Muscle layer of colon (tissue), 2 donors: ENCODE results near the gene OR5H1.
"Not testable (repeated sequence)": the region's sequence is repeated elsewhere in the genome, so short reads cannot be mapped to it uniquely, and the experiment has no call there.

ENCODE experiments used
- H3K27ac ChIP-seq: one replicate; pipeline ENCODE4 v1.7.0; 2013; ENCODE audit warnings: low read depth, mild to moderate bottlenecking, low read length, moderate library complexity
- H3K27me3 ChIP-seq, 2 donors: one replicate each; pipeline ENCODE4 v1.7.0; 2013; ENCODE audit warnings: low read length in 2 of 2, mild to moderate bottlenecking in 2 of 2; ENCODE audit not compliant: insufficient read depth in 2 of 2, control insufficient read depth in 1 of 2
- H3K36me3 ChIP-seq: one replicate; pipeline ENCODE4 v1.7.0; 2013; ENCODE audit warnings: mild to moderate bottlenecking, low read length; ENCODE audit not compliant: insufficient read depth
- H3K4me1 ChIP-seq: one replicate; pipeline ENCODE4 v1.7.0; 2013; ENCODE audit warnings: mild to moderate bottlenecking, low read length; ENCODE audit not compliant: insufficient read depth
- H3K4me3 ChIP-seq, 2 donors: one replicate each; pipeline ENCODE4 v1.7.0; 2013; ENCODE audit warnings: low read length in 2 of 2, low read depth in 1 of 2, mild to moderate bottlenecking in 1 of 2, moderate library complexity in 1 of 2
- H3K9ac ChIP-seq: one replicate; pipeline ENCODE4 v1.7.0; 2013; ENCODE audit warnings: low read length
- H3K9me3 ChIP-seq: one replicate; pipeline ENCODE4 v1.7.0; 2013; ENCODE audit warnings: mild to moderate bottlenecking, low read length
- donor health status: abdominal sarcoma.
- donor health status: Adenocarcinoma of cecum.

Gene OR5H1

GRCh38 chr3:98130421-98130820 lies at the start of gene OR5H1:
Gene OR5H1 (plus strand): TSS chr3:98130721. CDS start chr3:98132698, 1,977 bp downstream.
- Histone ChIP-seq H3K9me3 (no peaks in the 10 kb centered on the region), H3K27ac (no peak within 1 kb of the TSS), H3K27me3 (no peaks in the 10 kb centered on the region), H3K9ac (no peak within 1 kb of the TSS), H3K4me1 (no peaks in the 10 kb centered on the region), H3K4me3 (no peak within 1 kb of the TSS), H3K36me3 (no peaks in the 10 kb centered on the region)

GRCh38 chr3:98086873-98087272 lies 43.6 kb upstream of the OR5H1 start, which contains the start of gene OR5AC2:
Gene OR5AC2 (plus strand): TSS chr3:98087173. CDS start chr3:98087173, 0 bp downstream.
- H3K4me3 ChIP-seq, result no peak within 1 kb of the TSS
- no peaks in the 10 kb centered on the region for H3K4me1 ChIP-seq

GRCh38 chr3:98095882-98096281 lies 34.6 kb upstream of the OR5H1 start:
- no peaks in the 10 kb centered on the region for H3K36me3 ChIP-seq
- no peak overlapping the region for H3K9ac ChIP-seq

More at GRCh38 chr3:98086873-98087272, 43.6 kb upstream of the OR5H1 start, which contains the start of gene OR5AC2:
- no peaks in the 10 kb centered on the region for H3K36me3 ChIP-seq
- H3K27me3 ChIP-seq, result no peaks in the 10 kb centered on the region
- H3K9me3 ChIP-seq, result no peaks in the 10 kb centered on the region
- no peak within 1 kb of the TSS for H3K9ac ChIP-seq
- H3K27ac ChIP-seq, result no peak within 1 kb of the TSS

GRCh38 chr3:98099848-98100247 lies 30.7 kb upstream of the OR5H1 start:
- Histone ChIP-seq H3K27ac (no peak overlapping the region), H3K4me3 (no peak overlapping the region), H3K36me3 (no peaks in the 10 kb centered on the region), H3K9me3 (no peaks in the 10 kb centered on the region), H3K9ac (no peak overlapping the region), H3K4me1 (no peaks in the 10 kb centered on the region), H3K27me3 (no peaks in the 10 kb centered on the region)

More at GRCh38 chr3:98095882-98096281, 34.6 kb upstream of the OR5H1 start:
- H3K27ac ChIP-seq, result no peak overlapping the region
- no peaks in the 10 kb centered on the region for H3K9me3 ChIP-seq
- no peak overlapping the region for H3K4me3 ChIP-seq
- no peaks in the 10 kb centered on the region for H3K27me3 ChIP-seq
- no peaks in the 10 kb centered on the region for H3K4me1 ChIP-seq

GRCh38 chr3:98108162-98108561 lies 22.4 kb upstream of the OR5H1 start:
- H3K9ac ChIP-seq, result no peak overlapping the region

GRCh38 chr3:98109807-98110549 lies 20.5 kb upstream of the OR5H1 start:
- Histone ChIP-seq H3K9ac (no peak overlapping the region), H3K4me3 (no peak overlapping the region), H3K27me3 (no peaks in the 10 kb centered on the region), H3K36me3 (no peaks in the 10 kb centered on the region), H3K27ac (no peak overlapping the region), H3K4me1 (no peaks in the 10 kb centered on the region), H3K9me3 (no peaks in the 10 kb centered on the region)

More at GRCh38 chr3:98108162-98108561, 22.4 kb upstream of the OR5H1 start:
- H3K4me1 ChIP-seq, result no peaks in the 10 kb centered on the region
- no peak overlapping the region for H3K4me3 ChIP-seq
- no peaks in the 10 kb centered on the region for H3K27me3 ChIP-seq
- no peak overlapping the region for H3K27ac ChIP-seq
- no peaks in the 10 kb centered on the region for H3K9me3 ChIP-seq
- H3K36me3 ChIP-seq, result no peaks in the 10 kb centered on the region

- no peaks in the 10 kb centered on the region for H3K9me3 ChIP-seq
- no peak overlapping the region for H3K27ac ChIP-seq
- H3K36me3 ChIP-seq, result no peaks in the 10 kb centered on the region
- no peak overlapping the region for H3K9ac ChIP-seq
- no peaks in the 10 kb centered on the region for H3K4me1 ChIP-seq
- H3K27me3 ChIP-seq, result no peaks in the 10 kb centered on the region
- no peak overlapping the region for H3K4me3 ChIP-seq
Measured at GRCh38 chr3:98110550-98110908, 20.0 kb upstream of the OR5H1 start.

GRCh38 chr3:98114264-98114663 lies 16.3 kb upstream of the OR5H1 start:
- Histone ChIP-seq H3K4me3 (no peak overlapping the region), H3K27ac (no peak overlapping the region), H3K36me3 (no peaks in the 10 kb centered on the region), H3K4me1 (no peaks in the 10 kb centered on the region), H3K9me3 (no peaks in the 10 kb centered on the region), H3K9ac (no peak overlapping the region), H3K27me3 (no peaks in the 10 kb centered on the region)

GRCh38 chr3:98115717-98116116 lies 14.8 kb upstream of the OR5H1 start:
- Histone ChIP-seq H3K36me3 (no peaks in the 10 kb centered on the region), H3K27me3 (no peaks in the 10 kb centered on the region), H3K4me3 (no peak overlapping the region), H3K9me3 (no peaks in the 10 kb centered on the region), H3K4me1 (no peaks in the 10 kb centered on the region), H3K9ac (no peak overlapping the region), H3K27ac (no peak overlapping the region)

- Histone ChIP-seq H3K36me3 (no peaks in the 10 kb centered on the region), H3K4me1 (no peaks in the 10 kb centered on the region), H3K27me3 (no peaks in the 10 kb centered on the region), H3K9ac (no peak overlapping the region), H3K4me3 (no peak overlapping the region), H3K27ac (no peak overlapping the region), H3K9me3 (no peaks in the 10 kb centered on the region)
Measured at GRCh38 chr3:98136631-98137030, 6.1 kb downstream of the OR5H1 start.

GRCh38 chr3:98137826-98138557 lies 7.5 kb downstream of the OR5H1 start:
- H3K9ac ChIP-seq, H3K36me3 ChIP-seq, H3K9me3 ChIP-seq, H3K27me3 ChIP-seq, H3K4me1 ChIP-seq, H3K27ac ChIP-seq, H3K4me3 ChIP-seq: not testable (repeated sequence)
